ENCODE data around the gene GAREM1. TPM values are rescaled to one million over a fixed set of nuclear protein-coding genes. Genes with fewer than 3 reads are reported as not detected.

GAREM1 gene
- polyA plus RNA-seq, 1 experiment, result 0.37 TPM

- H3K27me3 ChIP-seq (ENCODE audit: control insufficient read depth, insufficient read depth, low read length), result no peaks in the 10 kb centered on the region
- no peak for TF ChIP-seq CTCF (IDR thresholded peaks at IDR 0.05; ENCODE audit: insufficient read depth, low read depth, low read length)
- no peak overlapping the region for H3K4me3 ChIP-seq (ENCODE audit: low read depth, low read length)
- POLR2A ChIA-PET, result no interaction called here
- no peaks in the 10 kb centered on the region for H3K36me3 ChIP-seq (ENCODE audit: control insufficient read depth, insufficient read depth, low read length)
- CTCF ChIA-PET, result interaction anchor here (1.0 to 1.4 kb wide), 2 partner anchors 181 to 183 kb away, joined by 3 to 8 read pairs; partner anchors contain the start of gene GAREM1
- DNase-seq (ENCODE audit: low read depth), result no peak
These were observed 182.8 kb downstream of the GAREM1 start for GRCh38 chr18:32287873-32288272.

- CTCF ChIA-PET, result interaction anchor here (1.0 to 1.4 kb wide), 3 partner anchors 182 to 265 kb away, joined by 3 to 8 read pairs (median 3); partner anchors contain the start of gene GAREM1
These were observed 183.4 kb downstream of the GAREM1 start for GRCh38 chr18:32287249-32287648.

GRCh38 chr18:32286749-32287148 lies 183.9 kb downstream of the GAREM1 start:
- CTCF ChIA-PET, result interaction anchor here (1.0 to 1.4 kb wide), 3 partner anchors 182 to 266 kb away, joined by 3 to 8 read pairs (median 3); partner anchors contain the start of gene GAREM1

More at GRCh38 chr18:32287249-32287648, 183.4 kb downstream of the GAREM1 start:
- no peak for DNase-seq (ENCODE audit: low read depth)
- POLR2A ChIA-PET, result no interaction called here
- H3K27me3 ChIP-seq (ENCODE audit: control insufficient read depth, insufficient read depth, low read length), result no peaks in the 10 kb centered on the region
- H3K36me3 ChIP-seq (ENCODE audit: control insufficient read depth, insufficient read depth, low read length), result no peaks in the 10 kb centered on the region
- H3K4me3 ChIP-seq (ENCODE audit: low read depth, low read length), result no peak overlapping the region
- TF ChIP-seq CTCF (IDR thresholded peaks at IDR 0.05; ENCODE audit: insufficient read depth, low read depth, low read length), result no peak

GRCh38 chr18:32284284-32284683 lies 186.4 kb downstream of the GAREM1 start:
- no peak for TF ChIP-seq CTCF (IDR thresholded peaks at IDR 0.05; ENCODE audit: insufficient read depth, low read depth, low read length)
- Histone ChIP-seq H3K27me3 (ENCODE audit: control insufficient read depth, insufficient read depth, low read length) (no peaks in the 10 kb centered on the region), H3K4me3 (ENCODE audit: low read depth, low read length) (no peak overlapping the region), H3K36me3 (ENCODE audit: control insufficient read depth, insufficient read depth, low read length) (no peaks in the 10 kb centered on the region)
- ChIA-PET CTCF (interaction anchor here (0.7 to 1.3 kb wide), 3 partner anchors 20 to 186 kb away, joined by 3 to 6 read pairs (median 3); partner anchors contain the start of gene GAREM1), POLR2A (interaction anchor here (0.7 kb wide), 1 partner anchor 18 kb away, joined by 3 read pairs; no protein-coding TSS in a partner anchor)
- no peak for DNase-seq (ENCODE audit: low read depth)

More at GRCh38 chr18:32286749-32287148, 183.9 kb downstream of the GAREM1 start:
- POLR2A ChIA-PET, result no interaction called here
- no peaks in the 10 kb centered on the region for H3K36me3 ChIP-seq (ENCODE audit: control insufficient read depth, insufficient read depth, low read length)
- no peaks in the 10 kb centered on the region for H3K27me3 ChIP-seq (ENCODE audit: control insufficient read depth, insufficient read depth, low read length)
- DNase-seq (ENCODE audit: low read depth), result no peak
- H3K4me3 ChIP-seq (ENCODE audit: low read depth, low read length), result no peak overlapping the region
- TF ChIP-seq CTCF (IDR thresholded peaks at IDR 0.05; ENCODE audit: insufficient read depth, low read depth, low read length), result no peak

- CTCF ChIA-PET, result interaction anchor here (1.1 to 2.0 kb wide), 3 partner anchors 9 to 271 kb away, joined by 3 to 9 read pairs (median 4); no protein-coding TSS in a partner anchor
- Histone ChIP-seq H3K36me3 (ENCODE audit: control insufficient read depth, insufficient read depth, low read length) (no peaks in the 10 kb centered on the region), H3K4me3 (ENCODE audit: low read depth, low read length) (no peak overlapping the region), H3K27me3 (ENCODE audit: control insufficient read depth, insufficient read depth, low read length) (no peaks in the 10 kb centered on the region)
- POLR2A ChIA-PET, result no interaction called here
- TF ChIP-seq CTCF (IDR thresholded peaks at IDR 0.05; ENCODE audit: insufficient read depth, low read depth, low read length), result no peak
- no peak for DNase-seq (ENCODE audit: low read depth)
These were observed 189.8 kb downstream of the GAREM1 start for GRCh38 chr18:32280911-32281310.

Measured in BJ (cell line).